Hematopoietic multipotent progenitor cell treated with erythropoietin and hydrocortisone succinate and interleukin-3 and kit ligand, for 8 days (in vitro differentiated cells): ENCODE results near the gene PLOD3.

ENCODE experiments used
- DNase-seq: peaks from one replicate; pipeline ENCODE4 v3.0.0-alpha.2; 2015

The PLOD3 gene

DNA sequence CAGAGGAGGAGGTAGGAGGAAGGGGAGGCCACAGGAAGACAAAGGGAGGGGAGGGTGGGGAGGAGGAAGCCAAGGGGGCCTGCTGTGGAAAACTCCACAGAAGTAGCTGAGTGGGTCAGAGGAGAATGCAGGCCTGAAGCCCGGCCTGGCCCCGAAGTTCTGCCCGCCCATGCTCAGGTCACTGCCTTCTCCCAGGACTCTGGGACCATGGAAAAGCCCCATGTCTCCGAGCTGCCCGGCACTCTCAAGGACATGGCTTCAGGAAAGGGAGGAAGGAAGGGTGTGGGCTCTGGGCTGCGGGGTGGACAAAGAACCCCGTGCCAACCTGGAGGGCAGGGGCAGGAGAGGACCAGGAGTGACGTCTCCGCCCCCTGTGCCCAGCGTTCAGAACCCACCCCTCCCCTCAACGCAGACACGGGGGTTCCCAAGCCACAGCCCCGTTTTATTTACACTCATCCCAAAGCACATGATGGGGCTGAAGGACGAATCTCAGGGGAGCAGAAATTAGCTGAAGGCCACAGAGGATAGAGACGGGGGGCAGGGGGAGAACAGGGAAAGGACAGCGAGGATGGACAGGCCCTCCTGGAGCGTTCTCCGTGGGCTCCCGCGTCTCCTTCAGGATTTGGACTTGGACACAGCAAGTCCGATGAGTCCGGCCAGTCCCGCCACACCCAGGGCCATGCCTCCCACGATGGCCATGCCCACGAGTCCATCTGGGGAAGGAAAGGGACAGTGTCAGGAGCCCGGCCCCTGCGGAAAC lies 22.0 kb upstream of the PLOD3 start:
- DNase-seq = no peak

DNA sequence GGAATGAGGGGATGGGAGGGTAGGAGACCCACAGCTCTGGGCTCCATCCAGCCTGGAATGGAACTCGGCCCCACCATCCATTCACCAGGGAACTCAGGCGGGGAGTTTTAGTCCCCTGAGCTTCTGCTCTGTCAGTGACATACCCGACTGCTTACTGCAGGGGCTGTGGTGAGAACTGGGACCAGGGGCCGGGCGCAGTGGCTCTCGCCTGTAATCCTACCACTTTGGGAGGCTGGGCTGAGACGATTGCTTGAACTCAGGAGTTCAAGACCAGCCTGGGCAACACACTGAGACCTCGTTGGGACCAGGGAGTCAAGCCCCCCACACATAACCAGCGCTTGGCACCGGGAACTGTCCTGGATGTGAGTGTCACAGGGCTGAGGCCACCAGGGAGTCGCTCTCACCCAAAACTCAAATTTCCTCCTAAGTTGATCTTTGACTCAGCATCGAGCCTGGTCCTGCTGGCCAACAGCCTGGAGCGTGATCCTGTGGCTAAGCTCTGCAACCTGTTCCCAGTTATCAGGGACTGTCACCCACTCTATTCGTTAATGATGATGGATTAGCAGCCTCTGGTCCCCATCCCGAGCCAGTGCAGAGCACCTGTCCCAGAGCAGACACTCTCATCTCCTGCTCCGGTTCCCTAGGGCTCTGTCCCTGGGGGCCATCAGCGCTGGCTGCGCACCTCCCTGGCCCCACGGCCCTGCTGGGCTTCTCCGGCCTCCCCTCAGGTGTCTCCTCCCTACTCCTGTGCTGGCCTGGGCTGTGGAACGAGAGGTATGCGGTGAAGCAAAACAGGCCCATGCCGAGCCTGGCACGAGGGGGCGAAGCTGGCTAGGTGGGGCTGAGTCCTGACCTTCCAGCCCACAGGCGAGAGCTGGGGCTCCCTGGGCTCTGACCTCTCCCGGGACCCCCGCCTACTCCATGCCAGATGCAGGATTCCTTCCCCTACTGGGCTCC lies 21.1 kb upstream of the PLOD3 start:
- DNase-seq = no peak

DNA sequence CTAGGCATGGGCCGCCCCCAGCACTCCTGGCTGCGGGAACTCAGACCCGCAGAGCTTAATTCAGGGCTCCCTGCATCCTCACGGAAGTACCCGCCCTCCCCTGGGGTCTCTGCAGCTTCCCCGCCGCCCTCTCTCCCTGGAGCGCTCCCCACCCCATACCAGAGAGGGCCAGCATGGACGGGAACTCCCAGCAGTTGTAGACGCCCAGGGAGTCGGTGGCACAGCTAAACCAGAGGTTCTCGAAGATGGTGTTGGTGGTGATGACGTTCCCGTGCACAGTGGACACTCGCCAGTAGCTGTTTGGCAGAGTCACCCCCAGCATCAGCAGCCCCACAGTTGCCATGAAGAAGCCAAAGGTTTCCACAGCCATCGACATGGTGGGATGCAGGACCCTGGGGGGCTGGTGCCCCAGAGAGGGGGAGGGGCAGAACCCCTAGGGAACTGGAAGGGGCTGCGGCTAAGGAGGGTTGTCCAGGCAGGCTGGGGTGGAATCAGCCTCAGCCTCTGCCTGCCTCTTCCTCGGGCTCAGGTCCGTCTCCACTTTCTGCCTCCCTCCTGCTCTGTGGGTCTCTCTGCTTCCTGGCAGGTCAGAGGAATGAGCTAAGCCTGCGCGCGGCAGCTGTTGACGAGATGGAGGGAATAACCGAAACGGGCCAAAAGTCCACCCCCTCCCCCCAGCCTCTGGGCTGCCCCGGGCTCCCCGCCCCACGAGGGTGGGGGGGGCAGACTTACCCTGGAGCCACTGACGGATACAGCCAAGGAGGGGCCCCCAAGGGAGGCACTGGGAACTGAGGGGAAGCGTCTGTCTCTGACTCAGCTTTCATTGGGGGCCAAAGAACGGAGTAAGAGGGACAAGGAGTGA lies 20.1 kb upstream of the PLOD3 start, which contains the start of gene CLDN15:
TSS of gene CLDN15 (minus strand) at position 597 of the 862 bp plus-strand sequence. CDS start at position 376, 221 bp downstream.
- DNase-seq = no peak

DNA sequence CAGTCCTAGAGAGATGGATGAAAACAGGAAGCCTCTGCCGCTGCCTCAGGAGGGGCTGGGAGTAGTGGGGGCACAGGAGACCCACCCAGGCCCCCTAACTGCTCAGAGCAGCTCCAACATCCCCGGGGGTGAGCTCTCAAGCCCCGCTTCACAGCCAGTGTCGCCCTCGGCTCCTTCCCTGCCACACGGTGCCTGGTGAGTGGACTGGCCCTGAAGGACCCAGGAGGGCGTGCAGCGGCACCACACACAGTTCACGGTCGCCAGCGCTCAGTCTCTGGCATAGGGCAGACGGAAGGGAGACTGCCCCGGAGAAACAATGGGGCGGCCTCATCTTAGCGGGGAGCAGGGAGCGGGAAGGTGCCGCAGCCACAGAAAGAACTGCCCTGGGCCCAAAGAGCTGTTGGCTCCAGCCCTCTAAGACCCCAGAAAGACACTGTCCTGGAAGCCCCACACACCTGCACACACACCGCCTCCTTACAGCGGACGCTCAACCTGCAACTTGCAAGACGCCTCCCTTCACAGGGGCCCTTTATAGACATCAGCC lies 19.0 kb upstream of the PLOD3 start:
- no peak for DNase-seq

DNA sequence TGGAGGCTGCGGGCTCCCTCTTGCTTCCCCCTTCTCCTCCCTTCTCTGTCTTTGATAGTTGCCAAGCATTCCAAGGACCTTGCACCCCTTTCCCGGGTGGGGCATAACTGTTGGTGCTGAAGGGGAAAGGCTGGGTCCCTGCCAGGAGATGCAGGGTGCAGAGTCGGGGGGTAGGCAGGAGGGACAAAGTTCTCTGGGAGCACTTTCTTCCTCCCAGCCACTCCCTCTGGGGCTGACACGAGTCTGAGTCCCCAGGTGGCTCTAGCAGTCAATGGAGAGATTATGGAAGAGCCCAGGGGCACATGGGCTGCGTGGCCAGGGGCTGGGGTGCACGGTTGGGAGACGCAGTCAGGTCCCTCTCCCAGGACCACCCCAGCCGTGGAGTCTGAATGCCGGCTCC lies 18.1 kb upstream of the PLOD3 start:
- no peak for DNase-seq

DNA sequence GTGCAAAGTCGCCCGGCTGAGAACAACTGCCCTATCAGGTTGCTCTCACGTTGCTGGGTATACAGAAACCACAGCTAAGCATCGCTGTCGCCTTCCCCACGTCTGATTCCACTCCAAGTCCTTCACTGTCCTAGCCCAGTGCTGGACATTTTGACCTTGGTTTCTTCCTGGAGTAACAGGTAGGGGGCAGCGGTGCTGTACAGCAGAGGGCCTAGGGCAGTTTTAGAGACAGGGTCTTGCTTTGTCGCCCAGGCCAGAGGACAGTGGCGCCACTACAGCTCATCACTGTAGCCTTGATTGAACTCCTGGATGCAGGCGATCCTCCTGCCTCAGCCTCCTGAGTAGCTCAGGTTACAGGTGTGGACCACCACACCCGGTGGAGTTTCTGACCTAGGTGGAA lies 17.7 kb upstream of the PLOD3 start:
- peak; percentile 46 for DNase-seq

DNA sequence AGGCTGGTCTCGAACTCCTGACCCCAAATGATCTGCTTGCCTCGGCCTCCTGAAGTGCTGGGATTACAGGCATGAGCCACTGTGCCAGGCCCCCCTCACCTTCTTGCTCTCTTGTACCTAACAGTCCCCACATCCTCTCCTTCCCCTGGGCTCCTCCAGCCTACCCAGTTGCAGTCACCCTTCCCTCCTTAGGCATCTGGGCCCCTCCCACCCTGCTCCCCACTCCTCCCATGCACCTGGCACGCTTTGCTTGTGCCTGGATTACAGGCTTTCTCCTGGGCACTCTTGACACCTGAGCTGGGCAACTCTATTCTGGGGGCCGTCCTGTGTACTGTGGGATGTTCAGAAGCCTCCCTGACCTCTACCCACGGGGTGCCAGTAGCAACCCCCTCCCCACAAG lies 17.3 kb upstream of the PLOD3 start:
- no peak for DNase-seq

DNA sequence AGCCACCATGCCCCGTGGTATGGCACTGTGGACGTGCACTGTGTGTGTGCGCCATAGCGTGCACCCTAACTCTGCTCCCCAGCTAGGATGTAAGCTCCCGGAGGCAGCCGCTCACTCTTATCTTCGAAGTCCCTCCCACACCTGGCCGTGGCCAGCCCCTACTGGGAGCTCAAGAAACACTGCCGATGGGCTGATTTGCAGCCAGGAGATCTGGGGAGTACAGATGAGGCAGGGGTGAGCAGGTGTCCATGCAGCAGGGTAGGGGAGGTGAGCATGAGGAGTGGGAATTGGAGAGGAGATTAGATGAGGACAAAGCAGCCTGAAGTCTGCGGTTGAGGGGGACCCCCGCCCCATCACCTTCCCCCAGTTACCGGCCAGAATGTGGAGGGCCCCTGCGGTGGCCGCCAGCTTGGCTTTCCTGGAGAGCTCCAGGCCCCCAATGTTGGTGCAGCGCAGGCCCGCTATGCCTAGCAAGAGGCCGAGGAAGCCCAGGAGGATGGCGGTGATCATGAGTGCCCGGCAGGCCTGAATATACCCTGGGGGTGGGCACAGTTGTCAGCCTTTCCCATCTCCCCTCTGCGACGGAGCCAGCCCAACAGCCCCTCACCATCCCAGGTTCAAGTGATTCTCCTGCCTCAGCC lies 16.6 kb upstream of the PLOD3 start:
- DNase-seq = peak; percentile 56

DNA sequence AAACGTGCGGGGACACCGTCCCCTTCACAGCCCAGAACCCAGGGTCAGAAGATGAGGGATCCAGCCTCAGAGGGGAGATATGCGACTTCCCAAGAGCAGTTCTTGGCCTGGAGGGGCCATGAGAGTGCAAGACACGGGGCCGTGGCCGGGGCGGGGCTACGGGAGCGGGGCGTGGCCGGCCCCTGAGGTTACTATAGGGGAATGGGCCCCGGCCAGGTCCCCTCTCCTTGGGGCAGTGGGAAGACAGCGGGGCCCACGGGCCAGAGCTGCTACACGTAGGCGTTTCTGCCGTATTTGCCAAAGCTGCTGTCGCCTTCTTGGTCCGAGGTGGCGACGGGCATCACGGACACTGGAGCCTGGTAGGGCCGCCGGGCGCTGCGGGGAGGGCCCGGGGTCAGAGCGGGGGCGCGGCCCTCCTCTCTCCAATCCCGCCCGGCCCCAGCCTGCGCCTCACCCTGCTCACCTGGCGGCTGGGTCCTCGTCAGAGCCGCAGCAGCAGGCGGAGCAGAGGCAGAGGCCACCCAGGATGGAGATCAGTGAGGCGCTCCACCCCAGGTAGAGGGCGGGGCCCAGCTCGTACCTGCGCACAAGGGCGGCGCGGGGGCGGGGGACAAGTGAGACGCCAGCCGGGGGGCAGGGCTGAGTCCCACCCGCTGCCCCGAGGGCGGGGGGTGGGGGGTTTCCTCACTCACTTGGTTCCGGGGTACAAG lies 14.9 kb upstream of the PLOD3 start:
- no peak for DNase-seq

DNA sequence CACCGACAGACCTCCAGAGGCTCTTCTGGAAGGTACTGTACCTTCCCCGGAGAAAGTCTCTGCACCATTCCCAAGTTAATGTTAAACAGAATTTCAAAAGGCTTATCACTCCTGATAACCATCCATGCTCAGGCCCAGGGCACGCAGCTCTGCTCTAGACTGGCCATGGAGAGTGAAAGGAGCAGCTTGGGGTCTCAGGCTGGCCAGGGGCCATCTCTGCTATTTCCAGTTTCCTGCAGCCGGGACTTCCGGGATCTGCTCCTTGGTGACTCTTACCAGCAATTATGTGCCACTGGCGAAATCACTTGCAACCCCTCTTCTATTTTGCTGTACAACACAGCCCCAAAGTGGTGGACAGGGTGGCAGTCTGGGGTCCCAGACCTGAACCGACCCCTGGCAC lies 14.3 kb upstream of the PLOD3 start:
- no peak for DNase-seq

DNA sequence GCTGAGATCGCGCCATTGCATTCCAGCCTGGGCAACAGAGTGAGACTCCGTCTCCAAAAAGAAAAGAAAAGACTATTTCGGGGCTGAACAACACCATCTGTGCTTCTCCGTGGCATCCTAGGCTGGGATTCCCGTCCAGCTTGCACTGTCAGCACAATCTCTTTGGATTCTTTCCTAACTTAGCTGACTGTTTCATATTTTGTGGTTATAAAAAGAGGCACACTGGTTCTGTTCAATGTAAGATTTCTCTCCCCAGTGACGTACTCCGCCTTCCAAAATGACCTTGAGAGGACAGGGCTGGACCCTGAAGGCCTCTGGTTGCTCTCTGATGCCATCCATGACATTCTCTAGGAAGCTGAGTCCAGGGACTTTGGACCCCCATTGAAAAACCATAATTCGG lies 9.3 kb upstream of the PLOD3 start:
- no peak for DNase-seq

DNA sequence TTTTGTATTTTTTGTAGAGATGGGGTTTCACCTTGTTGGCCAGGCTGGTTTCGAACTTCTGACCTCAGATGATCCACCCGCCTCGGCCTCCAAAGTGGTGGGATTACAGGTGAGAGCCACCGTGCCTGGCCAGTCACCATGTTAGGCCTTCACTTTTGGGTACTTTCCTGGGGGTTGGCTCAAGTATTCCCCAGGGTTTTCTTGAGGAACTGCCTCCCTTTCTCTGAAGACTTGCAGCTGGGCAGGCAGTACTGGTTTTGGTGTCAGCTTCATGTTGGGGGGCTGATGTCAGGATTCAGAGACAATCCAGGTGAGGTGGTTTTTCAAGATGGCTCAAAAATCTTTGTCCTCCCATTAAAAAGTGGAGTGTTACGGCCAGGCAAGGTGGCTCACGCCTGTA lies 8.3 kb upstream of the PLOD3 start:
- no peak for DNase-seq

DNA sequence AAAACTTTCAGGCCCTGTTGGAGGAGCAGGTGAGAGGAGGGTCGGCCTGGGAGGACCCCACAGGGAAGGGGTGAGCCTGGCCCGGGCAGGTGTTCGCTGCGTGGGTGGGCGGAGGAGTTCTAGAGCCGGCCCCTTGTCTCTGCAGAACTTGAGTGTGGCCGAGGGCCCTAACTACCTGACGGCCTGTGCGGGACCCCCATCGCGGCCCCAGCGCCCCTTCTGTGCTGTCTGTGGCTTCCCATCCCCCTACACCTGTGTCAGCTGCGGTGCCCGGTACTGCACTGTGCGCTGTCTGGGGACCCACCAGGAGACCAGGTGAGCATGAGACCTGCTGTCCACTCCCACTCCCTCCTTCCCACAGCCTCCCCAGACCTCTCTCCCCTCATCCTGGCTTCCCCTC lies 6.1 kb upstream of the PLOD3 start:
- DNase-seq = no peak

DNA sequence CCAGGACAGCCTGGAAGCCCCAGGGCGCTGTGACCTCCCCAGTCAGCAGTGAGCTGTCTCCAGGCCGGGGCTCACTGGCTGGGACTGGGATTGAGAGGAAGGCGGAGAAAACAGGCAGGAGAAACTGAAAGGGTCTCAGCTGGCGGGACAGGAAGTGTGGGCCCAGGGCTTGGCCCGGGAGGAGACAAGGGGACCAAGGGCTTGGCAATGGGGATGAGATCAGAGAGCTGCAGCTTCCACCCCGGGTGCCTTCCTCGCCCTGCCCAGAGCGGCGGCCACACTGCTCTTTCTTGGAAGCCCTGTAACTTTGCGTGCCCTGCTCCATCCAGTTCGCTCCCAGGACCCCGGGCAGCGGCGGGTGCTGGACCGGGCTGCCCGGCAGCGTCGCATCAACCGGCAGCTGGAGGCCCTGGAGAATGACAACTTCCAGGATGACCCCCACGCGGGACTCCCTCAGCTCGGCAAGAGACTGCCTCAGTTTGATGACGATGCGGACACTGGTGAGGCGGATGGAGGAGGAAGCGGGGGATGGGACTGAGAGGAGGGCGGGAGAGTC lies 5.0 kb upstream of the PLOD3 start:
- no peak for DNase-seq

DNA sequence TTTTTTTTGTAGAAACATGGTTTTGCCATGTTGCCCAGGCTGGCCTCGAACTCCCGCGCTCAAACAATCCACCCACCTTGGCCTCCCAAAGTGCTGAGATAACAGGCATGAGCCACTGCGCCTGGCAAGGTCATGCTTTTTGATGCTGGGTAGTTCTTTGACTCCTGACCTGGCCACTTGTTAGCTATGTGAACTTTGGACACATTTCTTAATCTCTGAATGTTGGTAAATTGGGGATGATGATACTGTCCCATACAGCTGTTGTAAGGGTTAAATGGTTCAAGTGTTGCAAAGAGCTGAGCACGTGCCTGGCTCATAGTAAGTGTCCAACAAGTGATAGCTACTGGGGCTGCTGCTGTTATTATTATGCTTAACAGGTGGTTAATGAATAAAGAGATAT lies 2.9 kb upstream of the PLOD3 start:
- no peak for DNase-seq

DNA sequence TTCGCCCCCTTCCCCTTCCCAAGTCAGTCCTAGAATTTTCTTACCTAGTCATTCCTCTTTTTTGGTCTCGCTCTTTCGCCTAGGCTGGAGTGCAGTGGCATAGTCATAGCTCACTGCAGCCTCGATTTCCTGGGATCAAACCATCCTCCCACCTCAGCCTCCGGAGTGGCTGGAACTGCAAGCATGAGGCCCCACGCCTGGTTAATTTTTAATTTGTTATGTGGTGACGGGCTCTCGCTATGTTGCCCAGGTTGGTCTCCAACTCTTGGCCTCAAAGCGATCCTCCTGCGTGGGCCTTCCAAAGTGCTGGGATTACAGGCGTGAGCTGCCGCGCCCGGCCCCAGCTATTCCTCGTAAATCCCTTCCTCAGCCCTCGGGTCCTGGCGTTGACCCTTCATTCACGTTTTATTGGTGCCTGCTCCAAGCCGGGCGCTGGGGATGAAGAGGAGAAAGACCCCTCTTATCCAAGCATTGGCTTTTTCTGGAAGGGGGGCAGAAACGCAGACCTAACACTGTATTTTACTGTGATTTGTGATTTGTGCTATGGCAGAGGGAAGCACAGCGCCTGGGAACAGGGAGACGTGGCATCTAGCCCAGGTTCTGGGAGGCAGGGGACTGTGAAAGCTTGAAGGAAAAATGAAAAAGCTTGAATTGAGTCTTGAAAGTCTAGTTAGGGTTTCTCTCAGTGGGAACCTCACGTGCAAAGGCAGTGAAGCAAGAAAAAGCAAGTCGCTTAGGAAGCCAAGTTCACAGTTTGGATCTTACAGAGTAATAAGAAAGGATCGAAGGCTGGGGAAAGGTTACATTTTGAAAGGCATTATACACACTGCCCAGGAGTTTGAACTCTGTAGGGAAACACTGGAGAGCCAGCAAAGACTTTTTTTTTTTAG lies 1.1 kb upstream of the PLOD3 start:
- no peak for DNase-seq

DNA sequence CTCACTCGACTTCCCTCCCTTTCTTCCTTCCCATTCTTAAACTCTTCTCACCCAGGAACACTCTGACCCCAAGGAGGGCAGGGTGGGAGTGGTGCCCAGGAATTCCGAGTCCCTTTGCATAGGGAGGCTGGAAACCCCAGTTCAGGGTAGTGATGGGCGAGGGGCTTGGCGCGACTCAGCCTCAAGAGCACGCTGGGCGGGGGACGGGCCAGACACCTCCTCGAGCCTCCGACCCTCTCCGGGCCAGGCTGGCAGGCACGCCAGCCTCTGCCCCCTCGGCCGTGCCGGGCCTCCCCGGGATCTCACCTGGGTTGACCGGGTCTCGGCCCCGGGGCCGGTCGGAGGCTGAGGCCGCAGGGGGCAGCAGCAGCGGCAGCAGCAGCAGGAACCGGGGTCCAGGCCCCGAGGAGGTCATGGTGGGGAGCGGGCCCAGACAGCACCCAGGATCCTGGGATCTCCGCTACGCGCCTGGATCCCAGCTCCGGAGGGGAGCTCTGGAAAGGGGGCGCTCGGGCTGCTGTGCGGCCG lies 457 bp downstream of the PLOD3 start:
- no peak for DNase-seq

DNA sequence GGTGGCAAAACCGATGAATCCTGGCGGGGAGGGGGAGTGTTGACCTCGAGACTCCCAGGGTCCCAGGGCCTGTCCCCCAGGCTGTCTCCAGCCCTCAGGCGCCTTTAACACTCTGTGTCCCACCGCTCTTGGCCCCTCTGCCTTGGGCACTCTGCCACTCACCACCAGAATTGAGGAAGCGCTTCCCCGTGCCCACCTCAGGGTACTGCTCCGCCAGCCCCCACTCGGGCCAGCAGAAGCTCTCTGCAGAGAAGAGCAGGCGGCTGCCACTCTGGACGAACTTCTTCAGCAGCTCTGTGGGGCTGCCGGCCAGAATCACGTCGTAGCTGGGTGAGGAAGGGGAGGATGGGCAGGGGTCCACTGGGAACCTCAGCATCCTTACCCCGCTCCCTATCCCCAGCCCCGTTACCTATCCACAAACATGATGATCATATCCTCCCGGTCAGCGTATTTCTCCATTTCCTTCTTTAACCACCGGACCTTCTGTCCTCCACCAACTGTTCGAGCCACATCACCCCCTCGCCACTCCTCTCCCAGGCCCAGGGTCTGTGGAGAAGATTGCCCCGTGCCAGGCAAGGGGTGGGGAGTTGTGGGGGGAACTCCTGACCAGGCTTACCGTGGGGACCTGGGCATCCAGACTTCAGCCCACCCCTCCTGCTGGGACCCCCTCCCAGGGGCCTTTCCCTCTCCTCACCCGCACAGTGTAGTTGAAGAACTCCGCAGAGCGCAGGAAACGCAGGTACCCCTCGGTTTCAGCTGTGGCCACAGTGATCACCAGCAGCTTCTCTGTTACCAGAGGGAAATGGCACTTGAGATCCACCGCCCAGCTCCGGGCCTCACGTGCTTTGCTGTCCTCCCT lies 1.2 kb downstream of the PLOD3 start:
- DNase-seq = peak; percentile 49

DNA sequence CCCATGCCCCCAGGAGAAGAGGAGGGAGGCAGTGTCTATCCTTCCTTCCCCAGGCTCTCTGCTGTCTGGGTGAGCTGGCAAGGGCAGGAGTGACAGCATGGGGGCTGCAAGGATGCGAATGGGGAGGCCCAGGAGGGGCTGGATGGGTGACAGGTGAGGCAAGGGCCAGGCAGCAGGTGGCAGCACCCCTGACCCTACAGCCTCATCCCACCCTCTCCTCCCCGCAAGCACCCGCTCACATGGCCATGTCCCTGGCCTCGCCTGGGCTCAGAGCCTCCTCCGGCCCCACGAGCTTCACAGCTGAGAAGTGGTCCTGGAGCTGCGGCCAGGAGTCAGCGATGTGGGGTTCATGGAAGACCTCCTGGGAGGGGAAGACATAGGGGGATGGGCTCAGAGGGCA lies 5.4 kb downstream of the PLOD3 start:
- DNase-seq = no peak
